GM18505 (cell line): ENCODE data around the gene PLPPR3.

Experiments used
- ATAC-seq: cut with Tn5 transposase; IDR thresholded peaks from one replicate; pipeline ENCODE4 v1.9.1; 2021; ENCODE audit not compliant: unreplicated experiment
- POLR2A ChIP-seq: IDR thresholded peaks from 4 replicates; pipeline ENCODE4 v1.6.1; 2011; ENCODE audit warnings: borderline replicate concordance; ENCODE audit not compliant: insufficient read depth, insufficient read length; ENCODE audit errors: extremely low read depth

Gene PLPPR3

GRCh38 chr19:795691-796581 lies 25.8 kb downstream of the PLPPR3 start:
- no peak for TF ChIP-seq POLR2A
- no peak for ATAC-seq

GRCh38 chr19:795073-795611 lies 26.6 kb downstream of the PLPPR3 start:
- ATAC-seq = no peak
- TF ChIP-seq POLR2A = no peak

- ATAC-seq = no peak
- no peak for TF ChIP-seq POLR2A
Observed at GRCh38 chr19:793806-794205, 27.9 kb downstream of the PLPPR3 start.

GRCh38 chr19:792306-792885 lies 29.4 kb downstream of the PLPPR3 start:
- ATAC-seq = no peak
- TF ChIP-seq POLR2A = no peak

GRCh38 chr19:791567-792305 lies 30.0 kb downstream of the PLPPR3 start:
- ATAC-seq = no peak

GRCh38 chr19:791007-791566 lies 30.7 kb downstream of the PLPPR3 start:
- no peak for TF ChIP-seq POLR2A
- no peak for ATAC-seq

More at GRCh38 chr19:791567-792305, 30.0 kb downstream of the PLPPR3 start:
- TF ChIP-seq POLR2A = no peak

GRCh38 chr19:789701-790060 lies 32.1 kb downstream of the PLPPR3 start:
- TF ChIP-seq POLR2A = no peak
- ATAC-seq = no peak

- no peak for TF ChIP-seq POLR2A
- ATAC-seq = no peak
Observed at GRCh38 chr19:788983-789700, 32.6 kb downstream of the PLPPR3 start.

GRCh38 chr19:788686-788982 lies 33.1 kb downstream of the PLPPR3 start:
- ATAC-seq = no peak
- no peak for TF ChIP-seq POLR2A

- ATAC-seq = no peak
- no peak for TF ChIP-seq POLR2A
Observed at GRCh38 chr19:787536-787935, 34.2 kb downstream of the PLPPR3 start.

- no peak for TF ChIP-seq POLR2A
- no peak for ATAC-seq
Observed at GRCh38 chr19:784541-784940, 37.2 kb downstream of the PLPPR3 start.

- TF ChIP-seq POLR2A = no peak
- no peak for ATAC-seq
Observed at GRCh38 chr19:782878-783668, 38.7 kb downstream of the PLPPR3 start.
